HUES48 (cell line): ENCODE results near the gene ZNF678.
"Not testable (repeated sequence)": the region's sequence is repeated elsewhere in the genome, so short reads cannot be mapped to it uniquely, and the experiment has no call there.

Experiments used
- H3K27ac ChIP-seq: one replicate; pipeline ENCODE4 v1.7.0; 2013; ENCODE audit warnings: low read depth, low read length, inconsistent platforms
- H3K27me3 ChIP-seq: 2 replicates; pipeline ENCODE4 v1.6.1; 2013; ENCODE audit warnings: mild to moderate bottlenecking, low read length; ENCODE audit not compliant: control insufficient read depth, insufficient read depth
- H3K36me3 ChIP-seq: 2 replicates; pipeline ENCODE4 v1.6.1; 2013; ENCODE audit warnings: low read length; ENCODE audit not compliant: control insufficient read depth, insufficient read depth
- H3K4me1 ChIP-seq: 2 replicates; pipeline ENCODE4 v1.6.1; 2013; ENCODE audit warnings: mild to moderate bottlenecking, low read length; ENCODE audit not compliant: control insufficient read depth, insufficient read depth
- H3K4me3 ChIP-seq: 2 replicates; pipeline ENCODE4 v1.5.1; 2013; ENCODE audit warnings: mild to moderate bottlenecking, low read depth, low read length
- H3K9ac ChIP-seq: 2 replicates; pipeline ENCODE4 v1.6.1; 2013; ENCODE audit warnings: mild to moderate bottlenecking, low read depth, low read length, moderate library complexity
- H3K9me3 ChIP-seq: 2 replicates; pipeline ENCODE4 v1.6.1; 2013; ENCODE audit warnings: low read length; ENCODE audit not compliant: control insufficient read depth, insufficient read depth

Gene ZNF678

GRCh38 chr1:227568593-227568992 lies 5.2 kb downstream of the ZNF678 start:
- Histone ChIP-seq H3K27ac (no peak overlapping the region), H3K4me3 (no peak overlapping the region), H3K4me1 (no peaks in the 10 kb centered on the region), H3K9ac (no peak overlapping the region), H3K27me3 (no peaks in the 10 kb centered on the region), H3K9me3 (no peaks in the 10 kb centered on the region; the same call in 1 of the 2 replicates), H3K36me3 (0 out of 2 replicates have a peak, but pooled peaks cover 4% of the 10 kb centered on the region)

GRCh38 chr1:227572752-227573151 lies 9.4 kb downstream of the ZNF678 start:
- Histone ChIP-seq H3K4me3 (no peak overlapping the region), H3K9me3 (no peaks in the 10 kb centered on the region; the same call in 1 of the 2 replicates)

GRCh38 chr1:227574926-227575325 lies 11.6 kb downstream of the ZNF678 start:
- Histone ChIP-seq H3K9me3 (no peaks in the 10 kb centered on the region; the same call in 1 of the 2 replicates), H3K4me3 (no peak overlapping the region), H3K9ac (no peak overlapping the region), H3K27me3 (no peaks in the 10 kb centered on the region), H3K27ac (no peak overlapping the region), H3K36me3 (no peaks in the 10 kb centered on the region), H3K4me1 (no peaks in the 10 kb centered on the region)

More at GRCh38 chr1:227572752-227573151, 9.4 kb downstream of the ZNF678 start:
- Histone ChIP-seq H3K27ac (no peak overlapping the region), H3K27me3 (no peaks in the 10 kb centered on the region), H3K9ac (no peak overlapping the region), H3K4me1 (no peaks in the 10 kb centered on the region), H3K36me3 (no peaks in the 10 kb centered on the region)

GRCh38 chr1:227576189-227576588 lies 12.8 kb downstream of the ZNF678 start:
- no peak overlapping the region for H3K9ac ChIP-seq
- H3K9me3 ChIP-seq: no peaks in the 10 kb centered on the region; the same call in 1 of the 2 replicates
- H3K4me1 ChIP-seq: no peaks in the 10 kb centered on the region
- no peaks in the 10 kb centered on the region for H3K36me3 ChIP-seq
- no peaks in the 10 kb centered on the region for H3K27me3 ChIP-seq
- H3K27ac ChIP-seq: no peak overlapping the region
- no peak overlapping the region for H3K4me3 ChIP-seq

- no peak overlapping the region for H3K4me3 ChIP-seq
- H3K4me1 ChIP-seq: no peaks in the 10 kb centered on the region
- H3K36me3 ChIP-seq: no peaks in the 10 kb centered on the region
- no peak overlapping the region for H3K9ac ChIP-seq
- H3K27me3 ChIP-seq: no peaks in the 10 kb centered on the region
- H3K9me3 ChIP-seq: no peaks in the 10 kb centered on the region
- H3K27ac ChIP-seq: no peak overlapping the region
Observed at GRCh38 chr1:227577500-227577899, 14.1 kb downstream of the ZNF678 start.

- Histone ChIP-seq H3K4me3 (no peak overlapping the region), H3K27me3 (no peaks in the 10 kb centered on the region), H3K9ac (no peak overlapping the region), H3K9me3 (peaks cover 11% of the 10 kb centered on the region), H3K36me3 (no peaks in the 10 kb centered on the region), H3K27ac (no peak overlapping the region), H3K4me1 (peaks cover 14% of the 10 kb centered on the region)
Observed at GRCh38 chr1:227583354-227583753, 20.0 kb downstream of the ZNF678 start.

- Histone ChIP-seq H3K4me1 (peaks cover 14% of the 10 kb centered on the region), H3K36me3 (no peaks in the 10 kb centered on the region; the same call in 1 of the 2 replicates), H3K27me3 (no peaks in the 10 kb centered on the region), H3K9me3 (peaks cover 18% of the 10 kb centered on the region), H3K4me3 (no peak overlapping the region; the same call in 1 of the 2 replicates), H3K9ac (no peak overlapping the region), H3K27ac (peak overlapping the region; percentile 18)
Observed at GRCh38 chr1:227586733-227587132, 23.4 kb downstream of the ZNF678 start.

GRCh38 chr1:227587968-227588367 lies 24.6 kb downstream of the ZNF678 start:
- H3K4me3 ChIP-seq: no peak overlapping the region
- no peaks in the 10 kb centered on the region; the same call in 1 of the 2 replicates for H3K36me3 ChIP-seq
- H3K27me3 ChIP-seq: no peaks in the 10 kb centered on the region
- no peak overlapping the region for H3K9ac ChIP-seq
- H3K9me3 ChIP-seq: peaks cover 21% of the 10 kb centered on the region
- peaks cover 14% of the 10 kb centered on the region for H3K4me1 ChIP-seq
- H3K27ac ChIP-seq: no peak overlapping the region

- Histone ChIP-seq H3K9me3 (peaks cover 24% of the 10 kb centered on the region), H3K4me1 (peaks cover 14% of the 10 kb centered on the region)
- H3K27me3 ChIP-seq, H3K36me3 ChIP-seq, H3K27ac ChIP-seq, H3K9ac ChIP-seq, H3K4me3 ChIP-seq: not testable (repeated sequence)
Observed at GRCh38 chr1:227588769-227589168, 25.4 kb downstream of the ZNF678 start.

- Histone ChIP-seq H3K9me3 (peaks cover 31% of the 10 kb centered on the region), H3K4me1 (peaks cover 14% of the 10 kb centered on the region)
- H3K36me3 ChIP-seq, H3K4me3 ChIP-seq, H3K27me3 ChIP-seq, H3K27ac ChIP-seq, H3K9ac ChIP-seq: not testable (repeated sequence)
Observed at GRCh38 chr1:227589777-227590176, 26.4 kb downstream of the ZNF678 start.

- not testable (repeated sequence) for H3K27me3 ChIP-seq, H3K9ac ChIP-seq, H3K4me1 ChIP-seq, H3K36me3 ChIP-seq, H3K27ac ChIP-seq, H3K4me3 ChIP-seq
- H3K9me3 ChIP-seq: peaks cover 36% of the 10 kb centered on the region
Observed at GRCh38 chr1:227596222-227596621, 32.9 kb downstream of the ZNF678 start.

GRCh38 chr1:227603327-227603726 lies 40.0 kb downstream of the ZNF678 start:
- H3K36me3 ChIP-seq: no peaks in the 10 kb centered on the region
- H3K4me1 ChIP-seq: no peaks in the 10 kb centered on the region
- H3K27ac ChIP-seq: no peak overlapping the region
- no peak overlapping the region for H3K4me3 ChIP-seq
- no peaks in the 10 kb centered on the region for H3K27me3 ChIP-seq
- H3K9me3 ChIP-seq: peaks cover 8% of the 10 kb centered on the region; the same call in 1 of the 2 replicates
- no peak overlapping the region for H3K9ac ChIP-seq
